ENCODE measurements around the gene NAGS.

The NAGS gene

DNA sequence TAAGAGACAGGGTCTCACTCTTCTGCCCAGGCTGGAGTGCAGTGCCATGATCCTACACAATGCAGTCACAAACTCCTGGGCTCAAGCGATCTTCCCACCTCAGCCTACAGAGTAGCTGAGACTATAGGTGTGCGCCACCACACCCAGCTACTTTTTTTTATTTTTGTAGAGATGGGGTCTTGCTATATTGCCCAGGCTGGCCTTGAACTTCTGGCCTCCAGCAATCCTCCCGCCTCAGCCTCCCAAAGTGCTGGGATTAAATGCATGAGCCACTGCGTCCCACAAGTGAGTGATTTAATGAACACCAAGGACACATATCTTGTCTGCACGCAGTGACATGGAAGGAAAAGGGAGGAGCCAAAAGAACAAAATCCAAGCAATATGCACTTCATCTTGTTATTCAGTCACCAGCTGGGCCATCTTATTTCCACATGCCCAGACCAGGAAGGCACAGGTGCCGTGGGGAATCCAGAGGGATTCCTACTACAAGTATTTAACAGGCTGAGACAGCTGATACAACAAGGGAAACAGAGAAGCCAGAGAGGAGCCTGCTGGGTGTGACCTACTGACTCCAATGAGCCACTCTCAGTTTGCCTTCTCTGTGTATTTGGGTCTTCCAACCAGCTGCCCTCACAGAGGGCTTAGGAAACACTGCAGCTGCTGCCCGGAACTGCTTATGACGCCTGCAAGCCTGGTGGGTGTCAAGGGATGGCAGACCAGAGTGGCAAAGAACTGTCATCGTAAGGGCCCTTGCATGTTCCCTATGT lies 45.1 kb downstream of the NAGS start:
- DNase-seq, result no peak
- no peak overlapping the region for H3K27ac ChIP-seq (ENCODE audit: insufficient read depth in 1 of 2, low read depth in 1 of 2, low read length in 2 of 2, poor library complexity in 1 of 2, severe bottlenecking in 2 of 2)
- ChIA-PET POLR2A (no interaction called here), CTCF (interaction anchor here (1.2 to 2.3 kb wide), 4 partner anchors 9 to 23 kb away, joined by 3 to 10 read pairs (median 6); no protein-coding TSS in a partner anchor)
- H3K4me3 ChIP-seq (ENCODE audit: control insufficient read depth in 1 of 7, extremely low read depth in 1 of 7, insufficient read depth in 4 of 7, low read depth in 2 of 7, low read length in 6 of 7), result no peak overlapping the region
- no peaks in the 10 kb centered on the region for H3K9me3 ChIP-seq (ENCODE audit: control extremely low read depth in 1 of 5, control insufficient read depth in 4 of 5, insufficient read depth in 2 of 5, low read depth in 1 of 5, low read length in 4 of 5)
- H3K4me1 ChIP-seq (ENCODE audit: control extremely low read depth in 1 of 4, control insufficient read depth in 4 of 4, insufficient read depth in 4 of 4, low read length in 3 of 4), result peaks cover 0 to 8% (median 2%) of the 10 kb centered on the region in 4 experiments
- WGBS (ENCODE audit: insufficient coverage), result 94% methylated on average over 7 of the region's 9 CpGs
- peaks cover 14 to 58% (median 34%) of the 10 kb centered on the region in 4 experiments for H3K36me3 ChIP-seq (ENCODE audit: control insufficient read depth in 4 of 4, insufficient read depth in 4 of 4, low read length in 3 of 4)
- no peaks in the 10 kb centered on the region for H3K27me3 ChIP-seq (replicated peaks in 2 of 5; ENCODE audit: control insufficient read depth in 4 of 5, insufficient read depth in 5 of 5, low read length in 4 of 5)

DNA sequence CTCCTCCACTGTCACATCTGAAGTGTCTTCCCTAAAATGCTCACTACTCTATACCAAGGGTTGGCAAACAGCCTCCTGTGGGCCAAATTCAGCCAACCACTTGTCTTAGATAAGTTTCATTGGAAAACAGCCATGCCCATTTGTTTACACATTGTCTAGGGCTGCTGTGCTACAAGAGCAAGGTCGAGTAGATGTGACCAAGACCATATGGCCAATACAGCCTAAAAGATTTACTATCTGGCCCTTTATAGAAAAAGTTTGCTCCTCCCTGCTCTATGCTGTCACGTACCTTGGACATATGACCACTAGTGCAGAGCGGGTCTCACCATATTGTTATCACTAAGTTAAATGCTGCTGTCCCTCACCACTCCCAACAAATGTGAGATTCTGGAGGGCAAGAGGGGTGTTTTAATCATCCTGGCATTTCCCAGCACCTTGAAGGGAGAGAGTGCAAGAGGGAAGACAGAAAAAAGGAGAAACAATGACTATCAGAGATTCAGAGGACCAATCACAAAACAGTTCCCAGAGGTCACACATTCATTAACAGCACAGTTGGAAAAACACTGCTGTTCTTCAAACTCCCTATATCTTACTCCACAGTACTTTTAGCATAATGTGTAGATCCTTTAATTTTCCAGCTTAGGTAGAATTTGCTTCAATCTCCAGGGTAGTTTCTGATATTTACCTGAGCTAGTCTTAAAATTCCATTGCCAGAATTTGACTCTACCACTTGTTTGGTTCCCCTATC lies 48.9 kb downstream of the NAGS start:
- DNase-seq, result peak in 1 of 3 donors; percentile 13
- ChIA-PET CTCF (no interaction called here), POLR2A (no interaction called here)
- Histone ChIP-seq H3K4me1 (ENCODE audit: control extremely low read depth in 1 of 4, control insufficient read depth in 4 of 4, insufficient read depth in 4 of 4, low read length in 3 of 4) (peaks cover 0 to 8% (median 2%) of the 10 kb centered on the region in 4 experiments), H3K9me3 (ENCODE audit: control extremely low read depth in 1 of 5, control insufficient read depth in 4 of 5, insufficient read depth in 2 of 5, low read depth in 1 of 5, low read length in 4 of 5) (no peaks in the 10 kb centered on the region), H3K27ac (ENCODE audit: insufficient read depth in 1 of 2, low read depth in 1 of 2, low read length in 2 of 2, poor library complexity in 1 of 2, severe bottlenecking in 2 of 2) (no peak overlapping the region), H3K36me3 (ENCODE audit: control insufficient read depth in 4 of 4, insufficient read depth in 4 of 4, low read length in 3 of 4) (peaks cover 14 to 64% (median 34%) of the 10 kb centered on the region in 4 experiments), H3K4me3 (ENCODE audit: control insufficient read depth in 1 of 7, extremely low read depth in 1 of 7, insufficient read depth in 4 of 7, low read depth in 2 of 7, low read length in 6 of 7) (no peak overlapping the region), H3K27me3 (replicated peaks in 2 of 5; ENCODE audit: control insufficient read depth in 4 of 5, insufficient read depth in 5 of 5, low read length in 4 of 5) (no peaks in the 10 kb centered on the region)
- whole genome bisulfite sequencing (ENCODE audit: insufficient coverage), result 18% methylated on average over 1 of the region's 3 CpGs
